Bronchial epithelial cell (primary cell): ENCODE data around the gene DDX43. TPM values are rescaled to one million over a fixed set of nuclear protein-coding genes. Genes with fewer than 3 reads are reported as not detected.

ENCODE experiments used
- DNase-seq: peaks from one replicate; pipeline ENCODE4 v3.0.0-alpha.2; 2010; ENCODE audit warnings: low read depth
- FAIRE-seq: peaks from 2 replicates; lab custom pipeline; 2011; peaks lifted over from hg19 to GRCh38; lab: Jason Lieb, UNC
- H3K27me3 ChIP-seq: 2 replicates; pipeline ENCODE4 v1.5.1; 2011; ENCODE audit warnings: low read length; ENCODE audit not compliant: control insufficient read depth, insufficient read depth
- H3K36me3 ChIP-seq: 2 replicates; pipeline ENCODE4 v1.5.1; 2011; ENCODE audit warnings: low read length; ENCODE audit not compliant: control insufficient read depth, insufficient read depth
- H3K4me3 ChIP-seq: 2 replicates; pipeline ENCODE4 v1.5.1; 2011; ENCODE audit warnings: mild to moderate bottlenecking, low read depth, low read length, control low read depth
- CTCF ChIP-seq: IDR thresholded peaks from 2 replicates; pipeline ENCODE4 v1.5.1; 2011; ENCODE audit warnings: mild to moderate bottlenecking, moderate library complexity, low read length, control low read depth, inconsistent platforms; ENCODE audit not compliant: insufficient read depth, severe bottlenecking
- total RNA-seq: library from RNA; depleted of rRNA; stranded (reverse); fragments of >200 nt; gene quantifications from 2 replicates; pipeline ENCODE4 v1.2.1, GENCODE V29; 2014

The DDX43 gene
- total RNA-seq, 1 donor from 2014 or later: 0.26 TPM

GRCh38 chr6:73362869-73363536 is 31.6 kb upstream of the DDX43 start:
- FAIRE-seq (no peak), DNase-seq (no peak)
- no peaks in the 10 kb centered on the region for H3K27me3 ChIP-seq
- no peak for TF ChIP-seq CTCF
- no peaks in the 10 kb centered on the region for H3K36me3 ChIP-seq
- H3K4me3 ChIP-seq: no peak overlapping the region

- TF ChIP-seq CTCF: no peak
- no peaks in the 10 kb centered on the region for H3K27me3 ChIP-seq
- FAIRE-seq (no peak), DNase-seq (no peak)
- H3K36me3 ChIP-seq: no peaks in the 10 kb centered on the region
- no peak overlapping the region for H3K4me3 ChIP-seq
Observed at GRCh38 chr6:73363537-73363875, 31.1 kb upstream of the DDX43 start.

GRCh38 chr6:73364121-73364520 is 30.5 kb upstream of the DDX43 start:
- no peaks in the 10 kb centered on the region for H3K36me3 ChIP-seq
- H3K27me3 ChIP-seq: no peaks in the 10 kb centered on the region
- FAIRE-seq (no peak), DNase-seq (no peak)
- H3K4me3 ChIP-seq: no peak overlapping the region
- no peak for TF ChIP-seq CTCF

GRCh38 chr6:73364549-73364948 is 30.1 kb upstream of the DDX43 start:
- Histone ChIP-seq H3K4me3 (no peak overlapping the region), H3K36me3 (no peaks in the 10 kb centered on the region), H3K27me3 (no peaks in the 10 kb centered on the region)
- no peak for DNase-seq
- no peak for FAIRE-seq
- TF ChIP-seq CTCF: no peak

- no peaks in the 10 kb centered on the region for H3K27me3 ChIP-seq
- FAIRE-seq: no peak
- no peak for TF ChIP-seq CTCF
- no peak overlapping the region for H3K4me3 ChIP-seq
- no peak for DNase-seq
- no peaks in the 10 kb centered on the region for H3K36me3 ChIP-seq
Observed at GRCh38 chr6:73367761-73368355, 26.8 kb upstream of the DDX43 start.

DNA sequence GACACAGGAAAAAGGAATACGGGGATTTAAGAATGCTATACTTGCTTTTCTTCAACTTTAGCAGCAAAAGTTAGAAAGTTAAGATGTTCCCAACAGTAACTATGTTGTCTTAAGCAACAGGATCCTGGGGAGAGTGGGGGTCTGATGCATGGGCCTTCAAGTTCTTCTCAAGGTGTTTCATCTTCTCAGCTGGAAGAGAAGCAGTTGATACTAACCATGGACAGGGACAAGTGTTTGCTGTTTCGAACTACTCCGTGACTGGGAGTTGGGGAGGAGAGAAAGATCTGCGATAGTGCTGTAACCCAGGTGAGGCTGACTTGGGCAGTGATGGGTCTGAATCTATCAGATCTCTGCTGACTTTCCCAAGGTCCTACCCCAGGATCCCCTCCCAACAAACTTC is 26.0 kb upstream of the DDX43 start:
- Histone ChIP-seq H3K36me3 (no peaks in the 10 kb centered on the region), H3K4me3 (no peak overlapping the region), H3K27me3 (no peaks in the 10 kb centered on the region)
- DNase-seq: no peak
- FAIRE-seq: peak; percentile 40
- TF ChIP-seq CTCF: no peak
